Measurements from ENCODE around the gene PAQR7.

The PAQR7 gene

GRCh38 chr1:25896266-25896665 lies 20.8 kb upstream of the PAQR7 start:
- peaks cover 4% of the 10 kb centered on the region for H4K20me1 ChIP-seq (ENCODE audit: insufficient read depth, low read length)
- no peak overlapping the region for H3K27ac ChIP-seq (ENCODE audit: low read length)
- H3K9ac ChIP-seq (ENCODE audit: low read length), result no peak overlapping the region

GRCh38 chr1:25895365-25895990 lies 20.0 kb upstream of the PAQR7 start:
- Histone ChIP-seq H3K36me3 (replicated peaks; ENCODE audit: low read depth, low read length) (peaks cover 22% of the 10 kb centered on the region), H3K79me2 (ENCODE audit: low read length) (no peaks in the 10 kb centered on the region), H3K4me3 (ENCODE audit: low read length) (no peak overlapping the region), H3K9me3 (ENCODE audit: insufficient read depth, low read length) (no peaks in the 10 kb centered on the region), H4K20me1 (ENCODE audit: insufficient read depth, low read length) (peaks cover 4% of the 10 kb centered on the region), H3K27ac (ENCODE audit: low read length) (no peak overlapping the region), H3K4me1 (ENCODE audit: low read length) (0 out of 2 replicates have a peak, but pooled peaks cover 4% of the 10 kb centered on the region), H2AFZ (ENCODE audit: low read depth, low read length) (no peak overlapping the region), H3K9ac (ENCODE audit: low read length) (no peak overlapping the region), H3K4me2 (ENCODE audit: low read length) (no peak overlapping the region), H3K27me3 (ENCODE audit: low read depth, low read length) (no peaks in the 10 kb centered on the region)
- no peak for TF ChIP-seq EZH2phosphoT487 (IDR thresholded peaks at IDR 0.05; ENCODE audit: low read depth)
- TF ChIP-seq, protein P1, sequence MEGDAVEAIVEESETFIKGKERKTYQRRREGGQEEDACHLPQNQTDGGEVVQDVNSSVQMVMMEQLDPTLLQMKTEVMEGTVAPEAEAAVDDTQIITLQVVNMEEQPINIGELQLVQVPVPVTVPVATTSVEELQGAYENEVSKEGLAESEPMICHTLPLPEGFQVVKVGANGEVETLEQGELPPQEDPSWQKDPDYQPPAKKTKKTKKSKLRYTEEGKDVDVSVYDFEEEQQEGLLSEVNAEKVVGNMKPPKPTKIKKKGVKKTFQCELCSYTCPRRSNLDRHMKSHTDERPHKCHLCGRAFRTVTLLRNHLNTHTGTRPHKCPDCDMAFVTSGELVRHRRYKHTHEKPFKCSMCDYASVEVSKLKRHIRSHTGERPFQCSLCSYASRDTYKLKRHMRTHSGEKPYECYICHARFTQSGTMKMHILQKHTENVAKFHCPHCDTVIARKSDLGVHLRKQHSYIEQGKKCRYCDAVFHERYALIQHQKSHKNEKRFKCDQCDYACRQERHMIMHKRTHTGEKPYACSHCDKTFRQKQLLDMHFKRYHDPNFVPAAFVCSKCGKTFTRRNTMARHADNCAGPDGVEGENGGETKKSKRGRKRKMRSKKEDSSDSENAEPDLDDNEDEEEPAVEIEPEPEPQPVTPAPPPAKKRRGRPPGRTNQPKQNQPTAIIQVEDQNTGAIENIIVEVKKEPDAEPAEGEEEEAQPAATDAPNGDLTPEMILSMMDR (IDR thresholded peaks at IDR 0.05; ENCODE audit: low read depth, low read length), result peak; percentile 82

More at GRCh38 chr1:25896266-25896665, 20.8 kb upstream of the PAQR7 start:
- no peaks in the 10 kb centered on the region for H3K9me3 ChIP-seq (ENCODE audit: insufficient read depth, low read length)
- no peak for TF ChIP-seq EZH2phosphoT487 (IDR thresholded peaks at IDR 0.05; ENCODE audit: low read depth)
- TF ChIP-seq, protein P1 (IDR thresholded peaks at IDR 0.05; ENCODE audit: low read depth, low read length), result no peak
- 0 out of 2 replicates have a peak, but pooled peaks cover 4% of the 10 kb centered on the region for H3K4me1 ChIP-seq (ENCODE audit: low read length)
- H3K79me2 ChIP-seq (ENCODE audit: low read length), result no peaks in the 10 kb centered on the region
- H3K4me2 ChIP-seq (ENCODE audit: low read length), result no peak overlapping the region
- H3K4me3 ChIP-seq (ENCODE audit: low read length), result no peak overlapping the region
- H3K36me3 ChIP-seq (replicated peaks; ENCODE audit: low read depth, low read length), result peaks cover 30% of the 10 kb centered on the region
- no peaks in the 10 kb centered on the region for H3K27me3 ChIP-seq (ENCODE audit: low read depth, low read length)
- no peak overlapping the region for H2AFZ ChIP-seq (ENCODE audit: low read depth, low read length)

- TF ChIP-seq EZH2phosphoT487 (IDR thresholded peaks at IDR 0.05; ENCODE audit: low read depth), result no peak
- TF ChIP-seq, protein P1 (IDR thresholded peaks at IDR 0.05; ENCODE audit: low read depth, low read length), result no peak
- no peak overlapping the region for H3K4me2 ChIP-seq (ENCODE audit: low read length)
- H3K9ac ChIP-seq (ENCODE audit: low read length), result no peak overlapping the region
- H2AFZ ChIP-seq (ENCODE audit: low read depth, low read length), result no peak overlapping the region
- H3K27ac ChIP-seq (ENCODE audit: low read length), result no peak overlapping the region
- no peaks in the 10 kb centered on the region for H3K9me3 ChIP-seq (ENCODE audit: insufficient read depth, low read length)
- H3K4me1 ChIP-seq (ENCODE audit: low read length), result 0 out of 2 replicates have a peak, but pooled peaks cover 4% of the 10 kb centered on the region
- no peaks in the 10 kb centered on the region for H3K79me2 ChIP-seq (ENCODE audit: low read length)
- H4K20me1 ChIP-seq (ENCODE audit: insufficient read depth, low read length), result peaks cover 4% of the 10 kb centered on the region
- H3K27me3 ChIP-seq (ENCODE audit: low read depth, low read length), result no peaks in the 10 kb centered on the region
- peaks cover 2% of the 10 kb centered on the region for H3K36me3 ChIP-seq (replicated peaks; ENCODE audit: low read depth, low read length)
- no peak overlapping the region for H3K4me3 ChIP-seq (ENCODE audit: low read length)
Observed at GRCh38 chr1:25893116-25893515, 17.6 kb upstream of the PAQR7 start.

DNA sequence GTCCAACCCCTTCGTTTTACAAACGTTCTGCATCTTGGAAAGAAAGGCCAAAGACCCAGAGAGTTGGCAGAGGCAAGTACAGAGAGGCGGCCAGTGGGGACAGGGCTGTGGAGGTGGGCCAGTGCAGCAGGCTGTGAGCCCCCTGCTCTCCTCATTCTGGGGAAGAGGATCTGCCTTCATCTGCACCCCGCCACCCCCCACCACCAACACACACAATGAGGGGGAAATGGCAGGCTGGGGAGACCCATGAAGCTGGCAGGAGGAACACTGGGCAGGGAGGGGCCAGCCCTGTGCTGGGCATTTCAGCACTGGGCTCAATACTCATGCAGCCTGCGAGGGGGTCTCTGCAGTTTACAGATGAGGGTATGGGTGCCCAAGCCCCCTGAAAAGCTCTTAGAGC lies 16.1 kb upstream of the PAQR7 start:
- no peaks in the 10 kb centered on the region for H3K9me3 ChIP-seq (ENCODE audit: insufficient read depth, low read length)
- no peaks in the 10 kb centered on the region for H3K79me2 ChIP-seq (ENCODE audit: low read length)
- H3K4me2 ChIP-seq (ENCODE audit: low read length), result no peak overlapping the region
- no peak overlapping the region for H2AFZ ChIP-seq (ENCODE audit: low read depth, low read length)
- no peaks in the 10 kb centered on the region for H3K27me3 ChIP-seq (ENCODE audit: low read depth, low read length)
- 0 out of 2 replicates have a peak, but pooled peaks cover 4% of the 10 kb centered on the region for H3K4me1 ChIP-seq (ENCODE audit: low read length)
- H4K20me1 ChIP-seq (ENCODE audit: insufficient read depth, low read length), result peaks cover 4% of the 10 kb centered on the region
- no peak overlapping the region for H3K27ac ChIP-seq (ENCODE audit: low read length)
- no peak for TF ChIP-seq EZH2phosphoT487 (IDR thresholded peaks at IDR 0.05; ENCODE audit: low read depth)
- TF ChIP-seq, protein P1 (IDR thresholded peaks at IDR 0.05; ENCODE audit: low read depth, low read length), result no peak
- peaks cover 2% of the 10 kb centered on the region for H3K36me3 ChIP-seq (replicated peaks; ENCODE audit: low read depth, low read length)
- H3K9ac ChIP-seq (ENCODE audit: low read length), result no peak overlapping the region
- no peak overlapping the region for H3K4me3 ChIP-seq (ENCODE audit: low read length)
